Activated T-helper 1 cell treated with anti-CD3 and anti-CD28 coated beads, Interleukin-12 subunit alpha, Interleukin-12 subunit beta, Interleukin-2, Interleukin-4 antibody, amounts not matched to agents 30 ng/mL and 10 ng/mL and 1 ng/mL, durations not matched to agents 14 hours and 24 hours and 36 hours (primary cell): ENCODE measurements around the gene RHCE. TPM values are rescaled to one million over a fixed set of nuclear protein-coding genes. Genes with fewer than 3 reads are reported as not detected.
"Not testable (repeated sequence)": the region's sequence is repeated elsewhere in the genome, so short reads cannot be mapped to it uniquely, and the experiment has no call there.

ENCODE experiments used
- DNase-seq: peaks from one replicate; pipeline ENCODE4 v3.0.0; 2021; ENCODE audit warnings: low spot score
- H3K27ac Mint-ChIP-seq: one replicate; pipeline ENCODE4 v1.8.0; 2021; ENCODE audit warnings: mild to moderate bottlenecking, mixed read lengths
- H3K27me3 Mint-ChIP-seq: one replicate; pipeline ENCODE4 v1.8.0; 2022; ENCODE audit warnings: mild to moderate bottlenecking, moderate library complexity, mixed read lengths; ENCODE audit not compliant: insufficient read depth
- H3K36me3 Mint-ChIP-seq: one replicate; pipeline ENCODE4 v1.8.0; 2021; ENCODE audit warnings: low read depth, mixed read lengths
- H3K4me1 Mint-ChIP-seq: one replicate; pipeline ENCODE4 v1.8.0; 2021; ENCODE audit warnings: low read depth, mixed read lengths
- H3K4me3 Mint-ChIP-seq: one replicate; pipeline ENCODE4 v1.8.0; 2021; ENCODE audit warnings: mild to moderate bottlenecking, moderate library complexity, mixed read lengths
- H3K9me3 Mint-ChIP-seq: one replicate; pipeline ENCODE4 v1.8.0; 2021; ENCODE audit warnings: mixed read lengths
- intact Hi-C: fragments of 100-400 bp; cut with micrococcal nuclease; formaldehyde crosslinking; loops from one replicate; pipeline ENCODE4 v1.15.1; 2024
- total RNA-seq: library from RNA; stranded (reverse); gene quantifications from 2 replicates; pipeline ENCODE4 v1.2.3, GENCODE V29; 2022

RHCE gene
- total RNA-seq = 0.17 TPM in 1 of 2 replicates, not detected in the other

DNA sequence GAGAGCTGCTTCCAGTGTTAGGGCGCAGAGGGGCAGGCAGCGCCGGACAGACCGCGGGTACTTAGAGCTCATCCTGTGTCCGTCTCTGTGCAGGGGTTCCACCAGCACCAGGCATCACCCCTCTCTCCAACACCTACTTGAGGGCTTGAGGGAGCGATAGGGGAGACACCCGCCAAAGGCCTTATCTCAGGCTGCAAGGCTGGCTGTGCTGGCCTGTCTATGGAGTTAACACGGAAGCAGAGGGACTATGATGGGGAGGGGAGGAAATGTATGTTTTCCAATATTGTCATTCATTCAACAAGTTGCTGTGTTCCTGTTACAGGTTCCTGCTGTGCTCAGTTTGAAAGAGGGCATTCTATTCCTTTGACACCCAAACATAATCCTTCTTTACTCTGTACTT is at the start of gene RHCE:
Gene RHCE (minus strand): TSS at position 111 of the 400 bp plus-strand sequence. CDS start 39 bp downstream, at position 72.
- H3K36me3 Mint-ChIP-seq, H3K4me1 Mint-ChIP-seq, DNase-seq, intact Hi-C loops, H3K27ac Mint-ChIP-seq, H3K9me3 Mint-ChIP-seq, H3K4me3 Mint-ChIP-seq: not testable (repeated sequence)
- H3K27me3 Mint-ChIP-seq = peaks cover 16% of the 10 kb centered on the region

GRCh38 chr1:25469177-25469576 is 48.6 kb upstream of the RHCE start:
- DNase-seq = no peak
- H3K4me1 Mint-ChIP-seq = peaks cover 42% of the 10 kb centered on the region
- peaks cover 15% of the 10 kb centered on the region for H3K36me3 Mint-ChIP-seq
- intact Hi-C loops = no loop called here
- H3K27ac Mint-ChIP-seq = no peak overlapping the region
- H3K9me3 Mint-ChIP-seq = no peaks in the 10 kb centered on the region
- H3K27me3 Mint-ChIP-seq = no peaks in the 10 kb centered on the region
- H3K4me3 Mint-ChIP-seq = no peak overlapping the region

- Mint-ChIP-seq H3K9me3 (no peaks in the 10 kb centered on the region), H3K4me3 (peak overlapping the region; percentile 23), H3K4me1 (peaks cover 34% of the 10 kb centered on the region), H3K27ac (no peak overlapping the region), H3K36me3 (peaks cover 18% of the 10 kb centered on the region), H3K27me3 (no peaks in the 10 kb centered on the region)
- intact Hi-C loops = no loop called here
- no peak for DNase-seq
Observed at GRCh38 chr1:25468033-25468432, 47.4 kb upstream of the RHCE start.

DNA sequence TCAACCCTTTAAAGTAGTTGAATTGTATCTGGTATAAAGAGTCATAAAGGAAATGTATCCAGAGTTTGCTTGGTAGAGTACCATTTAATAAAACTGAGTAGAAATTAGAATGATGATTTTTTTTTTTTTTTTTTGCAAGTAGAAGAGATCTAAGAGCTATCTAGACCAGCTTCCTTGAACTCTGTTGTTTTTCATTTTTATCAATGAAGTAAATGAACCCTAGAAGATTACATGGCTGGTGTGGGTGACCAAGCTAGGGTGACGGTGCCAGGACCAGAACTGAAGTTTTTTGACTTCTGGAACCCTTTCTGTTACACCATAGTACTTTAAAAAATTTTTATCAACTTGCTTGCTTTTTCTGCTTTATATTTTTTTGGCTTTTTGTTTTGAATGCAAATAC is 47.0 kb upstream of the RHCE start:
- DNase-seq = no peak
- no peaks in the 10 kb centered on the region for H3K9me3 Mint-ChIP-seq
- H3K27ac Mint-ChIP-seq = peak overlapping the region; percentile 19
- H3K27me3 Mint-ChIP-seq = no peaks in the 10 kb centered on the region
- peak overlapping the region; percentile 23 for H3K4me3 Mint-ChIP-seq
- peaks cover 18% of the 10 kb centered on the region for H3K36me3 Mint-ChIP-seq
- H3K4me1 Mint-ChIP-seq = peaks cover 31% of the 10 kb centered on the region
- intact Hi-C loops = loop anchor here (1.0 to 2.0 kb wide), 2 partner anchors 9 to 21 kb away; no protein-coding TSS in a partner anchor

GRCh38 chr1:25467193-25467592 is 46.6 kb upstream of the RHCE start:
- H3K4me3 Mint-ChIP-seq = peak overlapping the region; percentile 7
- peaks cover 19% of the 10 kb centered on the region for H3K36me3 Mint-ChIP-seq
- no peaks in the 10 kb centered on the region for H3K9me3 Mint-ChIP-seq
- H3K27me3 Mint-ChIP-seq = no peaks in the 10 kb centered on the region
- DNase-seq = peak; percentile 19
- peak overlapping the region; percentile 19 for H3K27ac Mint-ChIP-seq
- peaks cover 27% of the 10 kb centered on the region for H3K4me1 Mint-ChIP-seq
- intact Hi-C loops = loop anchor here (1.0 to 2.0 kb wide), 2 partner anchors 9 to 20 kb away; no protein-coding TSS in a partner anchor

DNA sequence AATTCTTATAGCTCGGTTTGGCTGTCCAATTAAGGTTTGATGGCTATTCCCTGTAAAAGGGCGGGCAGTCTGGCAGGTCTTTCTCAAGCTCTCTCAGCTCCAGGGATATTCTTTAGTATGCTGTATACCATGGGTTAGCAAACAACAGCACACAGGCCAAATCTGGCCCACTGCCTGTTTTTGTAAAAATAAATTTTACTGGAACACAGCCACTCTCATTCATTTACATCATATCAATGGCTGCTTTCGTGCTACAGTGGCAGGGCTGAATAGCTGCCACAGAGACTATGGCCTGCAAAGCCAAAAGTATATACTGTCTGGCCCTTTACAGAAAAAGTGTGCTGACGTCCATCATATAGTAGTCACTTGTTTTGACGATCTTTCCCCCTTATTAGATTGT is 42.1 kb upstream of the RHCE start:
- DNase-seq = no peak
- Mint-ChIP-seq H3K4me3 (no peak overlapping the region), H3K27me3 (no peaks in the 10 kb centered on the region), H3K9me3 (no peaks in the 10 kb centered on the region), H3K4me1 (peaks cover 18% of the 10 kb centered on the region), H3K36me3 (peaks cover 38% of the 10 kb centered on the region), H3K27ac (no peak overlapping the region)
- intact Hi-C loops = no loop called here

DNA sequence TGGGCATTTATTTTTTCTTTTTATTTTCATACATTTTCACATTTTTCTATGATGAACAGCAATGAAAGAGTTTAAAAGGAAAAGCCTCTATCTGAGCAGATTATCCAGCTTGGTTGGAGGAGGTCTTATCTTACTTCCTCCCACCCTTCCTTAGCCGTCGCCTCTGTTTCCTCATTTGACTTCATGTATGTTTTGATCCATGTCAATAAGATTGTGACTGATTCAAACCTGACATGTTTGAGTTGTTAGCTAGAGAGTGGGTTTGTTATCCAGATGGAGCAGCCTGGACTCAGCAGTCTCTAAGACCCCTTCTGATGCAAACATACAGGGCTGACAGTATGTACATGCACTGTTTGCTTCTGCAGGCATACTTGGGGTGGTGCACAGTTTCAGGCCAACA is 41.2 kb upstream of the RHCE start:
- Mint-ChIP-seq H3K4me3 (no peak overlapping the region), H3K36me3 (peaks cover 39% of the 10 kb centered on the region), H3K4me1 (peaks cover 9% of the 10 kb centered on the region), H3K9me3 (no peaks in the 10 kb centered on the region), H3K27ac (no peak overlapping the region), H3K27me3 (no peaks in the 10 kb centered on the region)
- intact Hi-C loops = no loop called here
- DNase-seq = no peak

DNA sequence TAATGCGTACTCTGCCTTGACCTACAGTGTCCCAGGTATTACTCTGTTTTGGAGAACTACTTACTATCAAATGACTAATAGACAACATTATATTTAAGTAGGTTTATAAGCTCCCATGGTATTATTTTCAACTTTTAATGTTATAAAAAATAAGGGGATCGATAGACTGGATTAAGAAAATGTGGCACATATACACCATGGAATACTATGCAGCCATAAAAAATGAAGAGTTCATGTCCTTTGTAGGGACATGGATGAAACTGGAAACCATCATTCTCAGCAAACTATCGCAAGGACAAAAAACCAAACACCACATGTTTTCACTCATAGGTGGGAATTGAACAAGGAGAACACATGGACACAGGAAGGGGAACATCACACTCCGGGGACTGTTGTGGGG is 40.2 kb upstream of the RHCE start:
- intact Hi-C loops, H3K27ac Mint-ChIP-seq, H3K4me3 Mint-ChIP-seq, H3K9me3 Mint-ChIP-seq, DNase-seq, H3K27me3 Mint-ChIP-seq, H3K4me1 Mint-ChIP-seq: not testable (repeated sequence)
- H3K36me3 Mint-ChIP-seq = peaks cover 45% of the 10 kb centered on the region

- Mint-ChIP-seq H3K27ac (no peak overlapping the region), H3K9me3 (no peaks in the 10 kb centered on the region), H3K4me1 (peaks cover 5% of the 10 kb centered on the region), H3K27me3 (no peaks in the 10 kb centered on the region), H3K36me3 (peaks cover 46% of the 10 kb centered on the region), H3K4me3 (no peak overlapping the region)
- DNase-seq = no peak
- intact Hi-C loops = no loop called here
Observed at GRCh38 chr1:25460020-25460419, 39.4 kb upstream of the RHCE start.

- no peak overlapping the region for H3K27ac Mint-ChIP-seq
- no peak for DNase-seq
- no peaks in the 10 kb centered on the region for H3K27me3 Mint-ChIP-seq
- intact Hi-C loops = no loop called here
- peaks cover 46% of the 10 kb centered on the region for H3K36me3 Mint-ChIP-seq
- H3K9me3 Mint-ChIP-seq = no peaks in the 10 kb centered on the region
- peaks cover 5% of the 10 kb centered on the region for H3K4me1 Mint-ChIP-seq
- no peak overlapping the region for H3K4me3 Mint-ChIP-seq
Observed at GRCh38 chr1:25458541-25459298, 38.1 kb upstream of the RHCE start.

GRCh38 chr1:25456502-25456901 is 35.9 kb upstream of the RHCE start:
- Mint-ChIP-seq H3K4me1 (no peaks in the 10 kb centered on the region), H3K4me3 (no peak overlapping the region), H3K36me3 (peaks cover 42% of the 10 kb centered on the region), H3K27ac (no peak overlapping the region), H3K9me3 (no peaks in the 10 kb centered on the region), H3K27me3 (no peaks in the 10 kb centered on the region)
- intact Hi-C loops = no loop called here
- no peak for DNase-seq

DNA sequence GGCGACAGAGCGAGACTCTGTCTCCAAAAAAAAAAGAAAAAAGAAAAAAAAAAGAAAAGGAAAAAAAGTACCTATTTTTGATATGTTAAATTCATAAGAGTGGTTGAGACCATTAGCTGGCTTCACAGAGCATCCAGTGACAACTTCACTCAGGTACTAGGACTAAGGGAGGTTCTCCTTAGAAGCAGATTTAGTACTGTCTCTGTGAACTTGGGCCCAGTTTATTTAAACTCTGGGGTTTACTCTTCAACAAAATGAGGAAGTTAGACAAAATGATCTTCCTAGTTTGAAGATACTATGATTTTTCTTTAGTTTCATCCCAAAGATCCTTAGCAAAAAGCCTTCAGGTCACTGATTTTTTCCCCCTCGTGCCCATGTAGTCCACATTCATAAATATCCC is 31.3 kb upstream of the RHCE start:
- no peak overlapping the region for H3K27ac Mint-ChIP-seq
- H3K27me3 Mint-ChIP-seq = no peaks in the 10 kb centered on the region
- no peaks in the 10 kb centered on the region for H3K9me3 Mint-ChIP-seq
- intact Hi-C loops = no loop called here
- peaks cover 31% of the 10 kb centered on the region for H3K36me3 Mint-ChIP-seq
- peaks cover 13% of the 10 kb centered on the region for H3K4me1 Mint-ChIP-seq
- DNase-seq = no peak
- no peak overlapping the region for H3K4me3 Mint-ChIP-seq

GRCh38 chr1:25450891-25451290 is 30.3 kb upstream of the RHCE start:
- Mint-ChIP-seq H3K27ac (peak overlapping the region; percentile 1), H3K36me3 (peaks cover 26% of the 10 kb centered on the region), H3K27me3 (no peaks in the 10 kb centered on the region), H3K9me3 (no peaks in the 10 kb centered on the region), H3K4me3 (no peak overlapping the region), H3K4me1 (peaks cover 23% of the 10 kb centered on the region)
- intact Hi-C loops = no loop called here
- no peak for DNase-seq
